ENCODE data around the gene GABRG3. TPM values are rescaled to one million over a fixed set of nuclear protein-coding genes. Genes with fewer than 3 reads are reported as not detected.

The GABRG3 gene
- total and polyA plus RNA-seq, 4 donors, result 0.02 to 0.19 TPM; not detected in 2

DNA sequence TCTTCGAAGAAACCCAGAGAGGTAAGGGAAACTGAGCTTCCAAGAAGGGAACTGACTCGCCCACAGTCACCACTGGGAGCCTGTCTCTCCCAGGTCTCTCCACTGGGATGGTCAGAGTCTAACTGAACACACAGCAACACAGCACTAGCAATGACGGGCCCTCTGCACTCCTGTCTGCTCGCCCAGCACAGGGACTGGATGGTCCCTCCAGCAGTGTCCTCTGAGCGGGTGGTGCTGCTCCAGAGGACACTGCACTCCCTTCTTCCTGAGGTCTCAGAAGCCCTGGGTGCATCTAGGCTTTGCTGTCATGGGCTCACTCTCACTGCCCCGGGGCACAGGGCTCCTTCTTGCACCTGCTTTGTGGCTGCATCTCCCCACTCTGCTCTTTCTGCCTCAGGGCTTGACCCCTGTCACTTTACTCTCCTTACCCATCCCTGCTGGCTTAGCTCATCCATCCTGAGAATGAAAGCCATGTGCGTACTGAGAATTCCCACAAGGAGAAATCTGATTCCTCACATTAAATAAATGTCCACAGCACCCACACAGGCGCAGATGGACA is 356.6 kb downstream of the GABRG3 start:
- TF ChIP-seq, protein P1, sequence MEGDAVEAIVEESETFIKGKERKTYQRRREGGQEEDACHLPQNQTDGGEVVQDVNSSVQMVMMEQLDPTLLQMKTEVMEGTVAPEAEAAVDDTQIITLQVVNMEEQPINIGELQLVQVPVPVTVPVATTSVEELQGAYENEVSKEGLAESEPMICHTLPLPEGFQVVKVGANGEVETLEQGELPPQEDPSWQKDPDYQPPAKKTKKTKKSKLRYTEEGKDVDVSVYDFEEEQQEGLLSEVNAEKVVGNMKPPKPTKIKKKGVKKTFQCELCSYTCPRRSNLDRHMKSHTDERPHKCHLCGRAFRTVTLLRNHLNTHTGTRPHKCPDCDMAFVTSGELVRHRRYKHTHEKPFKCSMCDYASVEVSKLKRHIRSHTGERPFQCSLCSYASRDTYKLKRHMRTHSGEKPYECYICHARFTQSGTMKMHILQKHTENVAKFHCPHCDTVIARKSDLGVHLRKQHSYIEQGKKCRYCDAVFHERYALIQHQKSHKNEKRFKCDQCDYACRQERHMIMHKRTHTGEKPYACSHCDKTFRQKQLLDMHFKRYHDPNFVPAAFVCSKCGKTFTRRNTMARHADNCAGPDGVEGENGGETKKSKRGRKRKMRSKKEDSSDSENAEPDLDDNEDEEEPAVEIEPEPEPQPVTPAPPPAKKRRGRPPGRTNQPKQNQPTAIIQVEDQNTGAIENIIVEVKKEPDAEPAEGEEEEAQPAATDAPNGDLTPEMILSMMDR (IDR thresholded peaks at IDR 0.05; ENCODE audit: low read depth, low read length, missing input control), result no peak
- TF ChIP-seq, protein P2, sequence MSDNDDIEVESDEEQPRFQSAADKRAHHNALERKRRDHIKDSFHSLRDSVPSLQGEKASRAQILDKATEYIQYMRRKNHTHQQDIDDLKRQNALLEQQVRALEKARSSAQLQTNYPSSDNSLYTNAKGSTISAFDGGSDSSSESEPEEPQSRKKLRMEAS (IDR thresholded peaks at IDR 0.05), result no peak
- Histone ChIP-seq H3K9me3 (ENCODE audit: control insufficient read depth in 4 of 4, low read length in 3 of 4) (peaks cover 0 to 6% (median 2%) of the 10 kb centered on the region in 4 donors), H3K27ac (ENCODE audit: low read depth in 1 of 2, low read length in 2 of 2) (no peak overlapping the region), H3K4me3 (ENCODE audit: low read depth in 1 of 3, low read length in 3 of 3) (no peak overlapping the region), H3K9ac (ENCODE audit: low read depth in 1 of 2, low read length in 2 of 2) (no peak overlapping the region), H3K36me3 (ENCODE audit: control insufficient read depth in 4 of 4, insufficient read depth in 3 of 4, low read depth in 1 of 4, low read length in 3 of 4) (no peaks in the 10 kb centered on the region), H3K4me1 (ENCODE audit: control insufficient read depth in 4 of 4, insufficient read depth in 4 of 4, low read length in 3 of 4) (no peaks in the 10 kb centered on the region), H3K27me3 (ENCODE audit: control insufficient read depth in 4 of 4, insufficient read depth in 4 of 4, low read length in 3 of 4) (no peaks in the 10 kb centered on the region)
- 64% methylated on average over 8 of the region's 8 CpGs for WGBS
- no peak for DNase-seq (ENCODE audit: low spot score)

DNA sequence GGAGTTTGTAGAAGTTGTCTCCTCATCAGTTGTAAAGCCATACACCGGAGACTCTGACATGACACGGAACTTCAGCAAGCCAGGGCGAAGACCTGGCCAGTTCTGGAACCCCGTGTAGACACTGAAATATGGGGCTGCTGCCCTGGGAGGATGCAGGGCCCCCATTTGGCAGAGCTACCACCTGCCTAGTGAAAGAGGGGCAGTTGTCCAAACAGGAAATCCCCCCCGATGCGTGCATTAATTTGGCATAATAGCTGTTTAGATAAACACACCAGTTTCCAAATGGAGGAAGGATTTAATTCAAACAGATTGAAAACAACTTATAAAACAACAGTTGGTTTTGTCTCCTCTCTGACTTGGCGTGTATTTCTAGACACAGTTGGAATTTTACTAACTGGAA is 357.2 kb downstream of the GABRG3 start:
- H3K27me3 ChIP-seq (ENCODE audit: control insufficient read depth in 4 of 4, insufficient read depth in 4 of 4, low read length in 3 of 4), result no peaks in the 10 kb centered on the region
- H3K9me3 ChIP-seq (ENCODE audit: control insufficient read depth in 4 of 4, low read length in 3 of 4), result peaks cover 0 to 6% (median 2%) of the 10 kb centered on the region in 4 donors
- H3K27ac ChIP-seq (ENCODE audit: low read depth in 1 of 2, low read length in 2 of 2), result no peak overlapping the region
- no peak for DNase-seq (ENCODE audit: low spot score)
- H3K9ac ChIP-seq (ENCODE audit: low read depth in 1 of 2, low read length in 2 of 2), result no peak overlapping the region
- H3K36me3 ChIP-seq (ENCODE audit: control insufficient read depth in 4 of 4, insufficient read depth in 3 of 4, low read depth in 1 of 4, low read length in 3 of 4), result no peaks in the 10 kb centered on the region
- TF ChIP-seq JUND (IDR thresholded peaks at IDR 0.05), result no peak
- TF ChIP-seq FOXA1 (IDR thresholded peaks at IDR 0.05), result no peak
- TF ChIP-seq NR2F2 (IDR thresholded peaks at IDR 0.05), result no peak
- no peaks in the 10 kb centered on the region for H3K4me1 ChIP-seq (ENCODE audit: control insufficient read depth in 4 of 4, insufficient read depth in 4 of 4, low read length in 3 of 4)
- 74% methylated on average over 7 of the region's 7 CpGs for WGBS
- no peak overlapping the region for H3K4me3 ChIP-seq (ENCODE audit: low read depth in 1 of 3, low read length in 3 of 3)

DNA sequence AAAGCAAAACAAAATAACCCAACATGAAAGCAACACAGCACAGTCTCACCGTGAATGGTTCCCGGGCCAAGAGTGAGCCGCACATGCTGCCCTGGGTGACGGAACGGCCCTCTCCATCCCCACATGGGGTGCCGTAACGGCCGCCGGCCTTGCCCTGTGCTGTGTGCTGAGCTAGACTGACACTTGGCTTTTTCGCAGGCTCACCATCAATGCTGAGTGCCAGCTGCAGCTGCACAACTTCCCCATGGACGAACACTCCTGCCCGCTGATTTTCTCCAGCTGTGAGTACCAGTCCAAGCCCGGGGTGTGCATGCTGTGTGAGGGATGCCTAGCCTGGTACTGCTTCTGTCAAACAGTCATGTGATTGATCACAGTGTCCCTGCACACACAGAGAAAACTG is 357.6 kb downstream of the GABRG3 start:
- DNase-seq (ENCODE audit: low spot score), result no peak
- TF ChIP-seq, protein P1 (IDR thresholded peaks at IDR 0.05; ENCODE audit: low read depth, low read length, missing input control), result no peak
- TF ChIP-seq FOXA1 (IDR thresholded peaks at IDR 0.05) (no peak), FOXA2 (IDR thresholded peaks at IDR 0.05) (no peak), RXRA (IDR thresholded peaks at IDR 0.05) (no peak), SP1 (IDR thresholded peaks at IDR 0.05) (no peak)
- TF ChIP-seq, protein P3, sequence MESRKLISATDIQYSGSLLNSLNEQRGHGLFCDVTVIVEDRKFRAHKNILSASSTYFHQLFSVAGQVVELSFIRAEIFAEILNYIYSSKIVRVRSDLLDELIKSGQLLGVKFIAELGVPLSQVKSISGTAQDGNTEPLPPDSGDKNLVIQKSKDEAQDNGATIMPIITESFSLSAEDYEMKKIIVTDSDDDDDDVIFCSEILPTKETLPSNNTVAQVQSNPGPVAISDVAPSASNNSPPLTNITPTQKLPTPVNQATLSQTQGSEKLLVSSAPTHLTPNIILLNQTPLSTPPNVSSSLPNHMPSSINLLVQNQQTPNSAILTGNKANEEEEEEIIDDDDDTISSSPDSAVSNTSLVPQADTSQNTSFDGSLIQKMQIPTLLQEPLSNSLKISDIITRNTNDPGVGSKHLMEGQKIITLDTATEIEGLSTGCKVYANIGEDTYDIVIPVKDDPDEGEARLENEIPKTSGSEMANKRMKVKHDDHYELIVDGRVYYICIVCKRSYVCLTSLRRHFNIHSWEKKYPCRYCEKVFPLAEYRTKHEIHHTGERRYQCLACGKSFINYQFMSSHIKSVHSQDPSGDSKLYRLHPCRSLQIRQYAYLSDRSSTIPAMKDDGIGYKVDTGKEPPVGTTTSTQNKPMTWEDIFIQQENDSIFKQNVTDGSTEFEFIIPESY (IDR thresholded peaks at IDR 0.05), result no peak
- TF ChIP-seq, protein P4, sequence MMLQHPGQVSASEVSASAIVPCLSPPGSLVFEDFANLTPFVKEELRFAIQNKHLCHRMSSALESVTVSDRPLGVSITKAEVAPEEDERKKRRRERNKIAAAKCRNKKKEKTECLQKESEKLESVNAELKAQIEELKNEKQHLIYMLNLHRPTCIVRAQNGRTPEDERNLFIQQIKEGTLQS (IDR thresholded peaks at IDR 0.05), result no peak
- TF ChIP-seq, protein P2 (IDR thresholded peaks at IDR 0.05), result no peak
- Histone ChIP-seq H3K4me3 (ENCODE audit: low read depth in 1 of 3, low read length in 3 of 3) (no peak overlapping the region), H3K4me1 (ENCODE audit: control insufficient read depth in 4 of 4, insufficient read depth in 4 of 4, low read length in 3 of 4) (no peaks in the 10 kb centered on the region), H3K9ac (ENCODE audit: low read depth in 1 of 2, low read length in 2 of 2) (no peak overlapping the region), H3K27ac (ENCODE audit: low read depth in 1 of 2, low read length in 2 of 2) (no peak overlapping the region), H3K27me3 (ENCODE audit: control insufficient read depth in 4 of 4, insufficient read depth in 4 of 4, low read length in 3 of 4) (no peaks in the 10 kb centered on the region), H3K9me3 (ENCODE audit: control insufficient read depth in 4 of 4, low read length in 3 of 4) (peaks cover 0 to 4% (median 1%) of the 10 kb centered on the region in 4 donors), H3K36me3 (ENCODE audit: control insufficient read depth in 4 of 4, insufficient read depth in 3 of 4, low read depth in 1 of 4, low read length in 3 of 4) (no peaks in the 10 kb centered on the region)
- 78% methylated on average over 13 of the region's 13 CpGs for WGBS

Measured in liver (tissue), 9 donors.